GM13977 (cell line): ENCODE measurements around the gene CSRNP2.

Source experiments
- DNase-seq: peaks from one replicate; pipeline ENCODE4 v3.0.0; 2012; ENCODE audit warnings: low spot score
- in situ Hi-C: fragments of 300-500 bp; cut with MboI; formaldehyde crosslinking; loops from one replicate; pipeline ENCODE4 v1.12.0; 2022; ENCODE audit warnings: low sequenced_read_pairs, low pct_unique_long_range_greater_than_20kb, mixed read lengths, inconsistent platforms; ENCODE audit not compliant: unreplicated experiment
- TF ChIP-seq, protein P1 (sequence below): IDR thresholded peaks from 2 replicates; pipeline ENCODE4 v1.5.1; 2012; ENCODE audit warnings: mild to moderate bottlenecking, control low read depth; ENCODE audit not compliant: insufficient read depth; ENCODE audit errors: extremely low read depth, missing control alignments

The CSRNP2 gene

DNA sequence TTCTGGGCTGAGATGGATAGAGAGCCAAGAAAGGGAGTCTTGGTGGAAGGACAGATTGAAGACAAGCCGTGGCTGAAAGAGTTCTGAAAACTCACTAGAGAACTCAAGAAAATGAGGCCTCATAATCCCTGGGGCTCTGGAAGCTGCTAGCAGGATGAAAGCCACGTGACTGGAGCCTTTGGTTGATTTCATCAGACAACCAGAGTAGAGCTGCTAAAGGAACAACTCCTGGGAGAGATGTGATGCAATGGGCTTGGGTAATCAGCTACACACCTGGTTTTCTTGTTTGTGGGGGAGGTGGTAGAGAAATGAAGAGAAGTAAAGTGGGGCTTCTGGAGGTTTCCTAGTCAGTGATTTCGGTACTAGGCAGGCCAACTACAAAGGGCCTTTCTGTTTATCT is 13.4 kb downstream of the CSRNP2 start:
- no peak for DNase-seq
- in situ Hi-C loops: loop anchor here (25.0 kb wide), 1 partner anchor 267 kb away; the partner anchor contains the start of gene CELA1
- TF ChIP-seq, protein P1, sequence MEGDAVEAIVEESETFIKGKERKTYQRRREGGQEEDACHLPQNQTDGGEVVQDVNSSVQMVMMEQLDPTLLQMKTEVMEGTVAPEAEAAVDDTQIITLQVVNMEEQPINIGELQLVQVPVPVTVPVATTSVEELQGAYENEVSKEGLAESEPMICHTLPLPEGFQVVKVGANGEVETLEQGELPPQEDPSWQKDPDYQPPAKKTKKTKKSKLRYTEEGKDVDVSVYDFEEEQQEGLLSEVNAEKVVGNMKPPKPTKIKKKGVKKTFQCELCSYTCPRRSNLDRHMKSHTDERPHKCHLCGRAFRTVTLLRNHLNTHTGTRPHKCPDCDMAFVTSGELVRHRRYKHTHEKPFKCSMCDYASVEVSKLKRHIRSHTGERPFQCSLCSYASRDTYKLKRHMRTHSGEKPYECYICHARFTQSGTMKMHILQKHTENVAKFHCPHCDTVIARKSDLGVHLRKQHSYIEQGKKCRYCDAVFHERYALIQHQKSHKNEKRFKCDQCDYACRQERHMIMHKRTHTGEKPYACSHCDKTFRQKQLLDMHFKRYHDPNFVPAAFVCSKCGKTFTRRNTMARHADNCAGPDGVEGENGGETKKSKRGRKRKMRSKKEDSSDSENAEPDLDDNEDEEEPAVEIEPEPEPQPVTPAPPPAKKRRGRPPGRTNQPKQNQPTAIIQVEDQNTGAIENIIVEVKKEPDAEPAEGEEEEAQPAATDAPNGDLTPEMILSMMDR: no peak

DNA sequence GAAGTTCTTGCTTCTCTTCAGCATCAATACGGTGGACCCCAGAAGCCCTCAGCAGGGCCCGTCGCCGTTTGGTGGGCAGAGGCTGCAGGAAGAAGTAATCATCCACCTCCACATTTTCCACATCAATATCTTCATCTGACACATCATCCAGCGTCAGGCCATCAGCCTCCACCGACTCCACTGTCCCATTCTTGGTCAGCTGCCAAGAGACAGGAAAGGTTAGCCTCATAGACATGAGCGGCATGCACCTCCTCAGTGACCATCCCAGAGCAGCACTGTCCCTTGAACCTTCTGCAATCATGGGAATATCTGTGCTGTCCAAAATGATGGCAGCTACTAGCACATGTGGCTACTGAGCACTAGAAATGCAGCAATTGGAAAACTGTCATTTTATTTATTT is 15.6 kb downstream of the CSRNP2 start:
- DNase-seq: no peak
- TF ChIP-seq, protein P1: no peak
- in situ Hi-C loops: loop anchor here (25.0 kb wide), 1 partner anchor 270 kb away; the partner anchor contains the start of gene CELA1

DNA sequence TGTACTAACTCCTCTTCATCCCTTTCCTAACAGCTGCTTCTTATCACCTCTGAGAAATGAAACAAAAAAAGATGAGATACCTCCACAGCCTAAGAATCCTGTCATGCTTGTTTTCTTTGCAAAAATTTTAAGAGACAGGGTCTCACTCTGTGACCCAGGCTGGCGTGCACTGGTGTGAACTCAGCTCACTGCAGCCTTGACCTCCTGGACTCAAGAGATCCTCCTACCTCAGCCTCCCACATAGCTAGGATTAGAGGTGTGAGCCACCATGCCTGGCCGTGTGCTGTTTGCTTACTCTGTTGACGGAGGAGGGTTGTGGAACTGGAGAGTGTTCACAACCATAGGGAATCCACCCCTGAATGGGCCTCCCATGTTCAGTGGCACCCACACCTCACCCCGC is 16.2 kb downstream of the CSRNP2 start:
- TF ChIP-seq, protein P1: no peak
- no peak for DNase-seq
- in situ Hi-C loops: loop anchor here (25.0 kb wide), 1 partner anchor 270 kb away; the partner anchor contains the start of gene CELA1

DNA sequence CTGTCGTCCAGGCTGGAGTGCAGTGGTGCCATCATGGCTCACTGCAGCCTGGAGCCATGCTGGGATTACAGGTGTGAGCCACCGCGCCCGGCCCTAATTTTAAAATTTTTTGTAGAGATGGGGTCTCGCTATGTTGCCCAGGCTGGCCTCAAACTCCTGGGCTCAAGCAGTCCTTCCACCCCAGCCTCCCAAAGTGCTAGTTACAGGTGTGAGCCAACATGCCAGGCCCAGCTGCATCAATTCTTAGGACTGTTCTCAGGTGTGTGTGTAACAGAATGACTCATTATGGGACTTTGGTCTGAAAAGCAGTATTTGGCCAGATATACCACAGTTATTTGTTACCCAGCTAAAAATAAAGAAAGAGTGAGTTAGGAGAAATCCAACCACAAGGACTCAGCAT is 17.9 kb downstream of the CSRNP2 start:
- no peak for DNase-seq
- in situ Hi-C loops: loop anchor here (25.0 kb wide), 1 partner anchor 272 kb away; the partner anchor contains the start of gene CELA1
- TF ChIP-seq, protein P1: no peak

DNA sequence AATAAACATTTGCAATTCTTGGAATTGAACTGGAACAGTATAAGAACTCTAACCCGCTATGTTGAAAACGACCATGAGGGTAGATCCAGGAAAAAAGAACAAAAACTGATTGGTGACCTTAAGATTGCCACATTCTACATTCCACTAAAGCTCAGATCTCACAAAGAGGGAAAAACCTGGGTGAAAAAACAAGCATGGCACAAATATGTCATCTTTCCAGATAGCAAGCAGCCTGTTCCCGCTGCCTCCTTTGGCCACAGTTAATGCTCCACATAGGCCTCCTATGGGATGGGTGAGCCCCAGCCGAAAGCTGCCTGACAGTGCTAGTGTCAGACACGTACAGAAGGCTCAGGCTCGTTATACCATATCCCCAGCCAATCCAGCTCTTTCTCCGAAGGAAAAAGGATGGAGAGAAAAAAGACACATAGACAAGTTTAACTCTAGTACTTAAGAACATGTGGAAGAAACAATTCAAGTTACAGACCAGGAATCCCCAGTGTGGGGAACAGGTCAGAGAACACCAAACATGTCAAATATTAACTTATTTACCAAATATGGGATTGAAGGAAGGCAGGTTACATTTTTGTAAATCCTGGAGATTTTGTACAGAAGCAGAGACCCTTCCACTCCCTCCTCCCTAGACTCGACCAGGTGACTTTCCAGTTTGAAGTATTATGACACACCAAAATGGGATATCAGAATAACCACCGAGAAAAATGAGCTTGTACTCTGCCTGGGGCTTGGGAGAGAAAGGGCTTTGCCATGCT is 20.6 kb downstream of the CSRNP2 start:
- no peak for DNase-seq
- in situ Hi-C loops: loop anchor here (25.0 kb wide), 1 partner anchor 274 kb away; the partner anchor contains the start of gene CELA1
- TF ChIP-seq, protein P1: no peak

DNA sequence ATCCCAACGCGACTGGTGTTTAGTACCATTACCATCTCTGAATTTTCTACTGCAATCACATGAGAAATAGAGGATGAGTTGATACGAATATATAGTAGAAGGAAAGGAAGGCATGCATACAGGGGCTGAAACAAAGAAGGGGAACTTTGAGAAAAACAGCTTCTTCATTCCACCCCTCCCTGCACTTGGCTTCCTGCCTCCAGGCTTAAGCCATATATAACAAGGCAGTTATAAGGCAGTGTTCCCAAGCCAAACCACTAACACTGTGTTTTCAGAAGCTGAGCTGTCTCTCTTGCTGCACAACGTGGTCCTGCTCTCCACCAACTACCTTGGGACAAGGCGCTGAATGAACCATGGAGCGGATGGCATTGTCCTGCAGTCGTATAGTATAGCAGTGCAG is 24.3 kb downstream of the CSRNP2 start:
- in situ Hi-C loops: loop anchor here (25.0 kb wide), 1 partner anchor 278 kb away; the partner anchor contains the start of gene CELA1
- TF ChIP-seq, protein P1: no peak
- DNase-seq: no peak
